A673 (cell line): Measurements from ENCODE around the gene SPATC1L. TPM values are rescaled to one million over a fixed set of nuclear protein-coding genes. Genes with fewer than 3 reads are reported as not detected.

Experiments used
- BruUV-seq: library from RNA; stranded (reverse); fragments of 400-500 nt; replicated peaks from 2 replicates; lab custom pipeline; 2021; lab: Mats Ljungman, UMichigan
- CTCF ChIA-PET: fragments of 300-600 bp; sonication (Branson Sonifier 250); formaldehyde crosslinking; loops from one replicate; lab custom pipeline; 2022; ENCODE audit warnings: antibody characterized with exemption; lab: Charles Lee
- POLR2A ChIA-PET: fragments of 300-600 bp; sonication (Branson Sonifier 250); formaldehyde crosslinking; loops from one replicate; lab custom pipeline; 2022; ENCODE audit warnings: antibody characterized with exemption; ENCODE audit not compliant: low non-redundant PET; lab: Charles Lee
- DNase-seq: peaks from one replicate; pipeline ENCODE4 v3.0.0-alpha.2; 2015; ENCODE audit warnings: low spot score
- H3K27ac ChIP-seq: fragments of 200-600 bp; sonication (generic); 2 replicates; pipeline ENCODE4 v1.5.1; 2016; ENCODE audit warnings: mixed run types, low read depth, mild to moderate bottlenecking, mixed read lengths, antibody characterized with exemption, low read length; ENCODE audit not compliant: poor library complexity, severe bottlenecking
- H3K27me3 ChIP-seq: fragments of 200-600 bp; sonication (generic); replicated peaks from 2 replicates; pipeline ENCODE4 v1.6.1; 2017; ENCODE audit warnings: mixed run types, low read depth, mild to moderate bottlenecking, mixed read lengths, antibody characterized with exemption, low read length; ENCODE audit not compliant: insufficient read depth, poor library complexity
- H3K36me3 ChIP-seq: fragments of 200-600 bp; sonication (generic); 2 replicates; pipeline ENCODE4 v1.6.1; 2016; ENCODE audit warnings: mixed run types, mild to moderate bottlenecking, mixed read lengths, antibody characterized with exemption, low read length; ENCODE audit not compliant: insufficient read depth, poor library complexity, severe bottlenecking
- H3K4me1 ChIP-seq: fragments of 200-600 bp; sonication (generic); 2 replicates; pipeline ENCODE4 v1.6.1; 2017; ENCODE audit warnings: mixed run types, mild to moderate bottlenecking, mixed read lengths, antibody characterized with exemption, low read length; ENCODE audit not compliant: insufficient read depth, poor library complexity, severe bottlenecking
- H3K4me3 ChIP-seq: fragments of 200-600 bp; sonication (generic); 2 replicates; pipeline ENCODE4 v1.5.1; 2016; ENCODE audit warnings: low read depth, mixed run types, mild to moderate bottlenecking, mixed read lengths, low read length; ENCODE audit not compliant: poor library complexity, severe bottlenecking
- H3K9me3 ChIP-seq: fragments of 200-600 bp; sonication (generic); 2 replicates; pipeline ENCODE4 v1.6.1; 2016; ENCODE audit warnings: mixed run types, low read depth, mild to moderate bottlenecking, mixed read lengths, antibody characterized with exemption, low read length; ENCODE audit not compliant: poor library complexity, severe bottlenecking
- EZH2 ChIP-seq: fragments of 200-600 bp; sonication (generic); IDR thresholded peaks from 2 replicates; pipeline ENCODE4 v1.6.1; 2017; ENCODE audit warnings: borderline replicate concordance, low read depth, mild to moderate bottlenecking, mixed read lengths, antibody characterized with exemption, low read length; ENCODE audit not compliant: poor library complexity, severe bottlenecking
- intact Hi-C: fragments of 100-400 bp; cut with micrococcal nuclease; formaldehyde crosslinking; loops from one replicate; pipeline ENCODE4 v1.10.0; 2022; ENCODE audit not compliant: unreplicated experiment
- total RNA-seq: library from RNA; stranded (reverse); gene quantifications from 2 replicates; pipeline ENCODE4 v1.2.3, GENCODE V29; 2021
- TF ChIP-seq, protein P1 (sequence below): fragments of 300-800, 200-600 bp; sonication (generic); conservative IDR thresholded peaks from 2 replicates; pipeline ENCODE4 v1.5.1; 2017; ENCODE audit warnings: low read depth, mild to moderate bottlenecking, antibody characterized with exemption, low read length, moderate library complexity, mixed read lengths

The SPATC1L gene
- total RNA-seq, 1 experiment from 2014 or later, result 30.9 TPM

GRCh38 chr21:46221664-46222435 lies 37.6 kb upstream of the SPATC1L start:
- no peaks in the 10 kb centered on the region for H3K27me3 ChIP-seq
- no peak overlapping the region for H3K4me3 ChIP-seq
- H3K4me1 ChIP-seq, result peaks cover 11% of the 10 kb centered on the region
- TF ChIP-seq, protein P1, sequence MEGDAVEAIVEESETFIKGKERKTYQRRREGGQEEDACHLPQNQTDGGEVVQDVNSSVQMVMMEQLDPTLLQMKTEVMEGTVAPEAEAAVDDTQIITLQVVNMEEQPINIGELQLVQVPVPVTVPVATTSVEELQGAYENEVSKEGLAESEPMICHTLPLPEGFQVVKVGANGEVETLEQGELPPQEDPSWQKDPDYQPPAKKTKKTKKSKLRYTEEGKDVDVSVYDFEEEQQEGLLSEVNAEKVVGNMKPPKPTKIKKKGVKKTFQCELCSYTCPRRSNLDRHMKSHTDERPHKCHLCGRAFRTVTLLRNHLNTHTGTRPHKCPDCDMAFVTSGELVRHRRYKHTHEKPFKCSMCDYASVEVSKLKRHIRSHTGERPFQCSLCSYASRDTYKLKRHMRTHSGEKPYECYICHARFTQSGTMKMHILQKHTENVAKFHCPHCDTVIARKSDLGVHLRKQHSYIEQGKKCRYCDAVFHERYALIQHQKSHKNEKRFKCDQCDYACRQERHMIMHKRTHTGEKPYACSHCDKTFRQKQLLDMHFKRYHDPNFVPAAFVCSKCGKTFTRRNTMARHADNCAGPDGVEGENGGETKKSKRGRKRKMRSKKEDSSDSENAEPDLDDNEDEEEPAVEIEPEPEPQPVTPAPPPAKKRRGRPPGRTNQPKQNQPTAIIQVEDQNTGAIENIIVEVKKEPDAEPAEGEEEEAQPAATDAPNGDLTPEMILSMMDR, result no peak
- TF ChIP-seq EZH2, result no peak
- intact Hi-C loops, result no loop called here
- CTCF ChIA-PET, result no interaction called here
- H3K9me3 ChIP-seq, result no peaks in the 10 kb centered on the region
- POLR2A ChIA-PET, result no interaction called here
- no peak for DNase-seq
- H3K27ac ChIP-seq, result no peak overlapping the region
- H3K36me3 ChIP-seq, result peaks cover 42% of the 10 kb centered on the region
- BruUV-seq, result no TSS peak

DNA sequence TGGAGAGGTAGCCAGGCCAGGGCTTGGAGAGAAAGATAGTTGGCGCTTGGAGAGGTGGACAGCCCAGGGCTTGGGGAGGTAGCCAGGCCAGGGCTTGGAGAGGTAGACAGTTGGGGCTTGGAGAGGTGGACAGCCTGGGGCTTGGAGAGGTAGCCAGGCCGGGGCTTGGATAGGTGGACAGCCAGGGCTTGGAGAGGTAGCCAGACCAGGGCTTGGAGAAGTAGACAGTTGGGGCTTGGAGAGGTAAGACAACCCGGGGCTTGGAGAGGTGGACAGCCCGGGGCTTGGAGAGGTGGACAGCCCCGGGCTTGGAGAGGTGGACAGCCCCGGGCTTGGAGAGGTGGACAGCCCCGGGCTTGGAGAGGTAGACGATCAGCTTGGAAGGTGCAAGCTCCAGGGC lies 36.6 kb upstream of the SPATC1L start:
- no peaks in the 10 kb centered on the region for H3K9me3 ChIP-seq
- no peak for DNase-seq
- no TSS peak for BruUV-seq
- no peaks in the 10 kb centered on the region for H3K27me3 ChIP-seq
- intact Hi-C loops, result no loop called here
- ChIA-PET CTCF (no interaction called here), POLR2A (no interaction called here)
- peaks cover 2% of the 10 kb centered on the region for H3K4me1 ChIP-seq
- H3K4me3 ChIP-seq, result no peak overlapping the region
- no peak for TF ChIP-seq EZH2
- TF ChIP-seq, protein P1, result no peak
- no peak overlapping the region for H3K27ac ChIP-seq
- H3K36me3 ChIP-seq, result peaks cover 50% of the 10 kb centered on the region

DNA sequence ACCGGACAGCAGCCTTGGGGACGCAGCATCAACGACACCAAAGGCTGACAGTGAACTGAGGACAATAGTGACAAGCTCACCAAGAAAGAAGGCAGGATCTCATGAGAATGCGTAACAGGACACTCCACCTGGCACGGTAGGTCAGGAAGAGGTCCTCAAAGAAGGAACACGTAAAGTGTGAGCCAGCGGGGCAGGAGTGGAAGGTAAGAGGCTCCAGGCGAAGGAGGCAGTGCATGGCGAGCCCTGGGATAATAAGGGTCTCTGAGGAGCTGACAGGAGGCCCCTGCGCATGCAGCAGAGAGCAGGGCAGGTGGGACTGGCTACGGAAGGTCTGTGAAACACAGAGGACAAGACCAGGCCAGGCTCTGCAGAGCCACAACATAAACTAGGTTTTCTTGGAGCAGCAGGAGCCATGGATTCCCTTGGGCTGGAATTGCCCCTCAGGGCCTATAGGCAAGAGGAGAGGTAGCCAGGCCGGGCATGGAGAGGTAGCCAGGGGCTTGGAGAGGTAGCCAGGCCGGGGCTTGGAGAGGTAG lies 36.1 kb upstream of the SPATC1L start:
- Histone ChIP-seq H3K4me1 (no peaks in the 10 kb centered on the region), H3K4me3 (no peak overlapping the region), H3K27ac (no peak overlapping the region), H3K27me3 (no peaks in the 10 kb centered on the region), H3K36me3 (peaks cover 52% of the 10 kb centered on the region), H3K9me3 (no peaks in the 10 kb centered on the region)
- ChIA-PET POLR2A (no interaction called here), CTCF (no interaction called here)
- no peak for DNase-seq
- TF ChIP-seq EZH2, result no peak
- TF ChIP-seq, protein P1, result no peak
- BruUV-seq, result no TSS peak
- intact Hi-C loops, result no loop called here
